GM12864 (cell line): ENCODE data around the gene PHF21A.
"Not testable (repeated sequence)": the region's sequence is repeated elsewhere in the genome, so short reads cannot be mapped to it uniquely, and the experiment has no call there.

Experiments used
- DNase-seq: peaks from one replicate; pipeline ENCODE4 v3.0.0-alpha.2; 2011; ENCODE audit warnings: low read depth
- H3K4me3 ChIP-seq: 2 replicates; pipeline ENCODE4 v1.5.1; 2011; ENCODE audit warnings: mild to moderate bottlenecking, low read depth, low read length, control low read depth
- CTCF ChIP-seq: IDR thresholded peaks from 2 replicates; pipeline ENCODE4 v1.5.1; 2011; ENCODE audit warnings: low read depth, mild to moderate bottlenecking, moderate library complexity, low read length, control low read depth, inconsistent platforms; ENCODE audit errors: missing control alignments

PHF21A gene

GRCh38 chr11:46121724-46122477, 647 bp upstream of the PHF21A start:
- peak; percentile 81 for DNase-seq
- no peak for TF ChIP-seq CTCF
- H3K4me3 ChIP-seq = peak overlapping the region; percentile 55

DNA sequence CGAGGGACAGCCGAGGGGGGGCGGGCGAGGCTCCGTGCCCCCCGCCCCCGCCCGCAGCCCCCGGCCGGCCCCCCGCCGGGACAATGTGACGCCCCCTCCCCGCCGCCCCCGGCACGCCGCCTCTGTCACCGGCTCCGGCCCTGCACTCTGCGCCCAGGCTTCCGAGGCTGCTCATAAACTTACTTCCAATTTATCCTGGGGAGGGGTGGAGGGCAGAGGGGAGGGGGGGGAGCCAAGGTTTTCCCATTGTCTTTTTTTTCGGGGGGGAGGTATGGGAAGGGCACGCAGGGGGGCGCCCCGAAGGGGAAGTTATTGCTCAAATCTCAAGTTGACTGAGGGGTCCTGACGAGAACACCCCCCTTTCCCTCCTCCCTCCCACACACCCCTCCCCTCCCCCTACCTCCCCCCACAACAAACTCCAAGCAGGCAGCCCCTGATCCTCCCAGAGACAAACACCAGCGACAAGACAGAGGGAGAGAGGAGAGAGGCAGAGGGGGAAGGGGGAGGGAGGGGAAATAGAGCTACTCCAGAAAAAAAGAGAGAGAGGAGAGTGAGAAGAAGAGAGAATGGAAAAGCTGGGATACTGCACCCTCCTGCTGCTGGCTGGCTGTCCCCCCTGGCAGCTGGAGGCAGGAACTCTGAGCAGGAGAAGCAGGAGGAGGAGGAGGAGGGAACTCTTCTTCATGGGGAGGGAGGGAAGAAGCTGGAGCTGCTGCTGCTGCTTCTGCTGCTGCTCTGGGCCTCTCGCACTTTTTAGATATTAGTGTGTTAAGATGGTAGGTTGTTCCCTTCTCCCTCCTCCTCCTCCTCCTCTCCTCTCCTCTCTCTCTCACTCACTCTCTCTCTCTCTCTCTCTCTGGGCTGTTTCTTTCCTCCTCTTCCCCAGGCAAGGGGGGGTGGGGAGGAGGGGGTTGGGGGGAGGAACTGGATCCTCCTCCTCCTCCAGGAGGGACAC, 631 bp downstream of the PHF21A start:
- peak; percentile 21 for DNase-seq
- TF ChIP-seq CTCF = no peak
- H3K4me3 ChIP-seq = peak overlapping the region; percentile 88

GRCh38 chr11:46119352-46120216, 1.7 kb downstream of the PHF21A start:
- DNase-seq = peak; percentile 44
- TF ChIP-seq CTCF = no peak
- H3K4me3 ChIP-seq = peak overlapping the region; percentile 88

GRCh38 chr11:46118702-46119351, 2.4 kb downstream of the PHF21A start:
- DNase-seq = no peak
- peak overlapping the region; percentile 88 for H3K4me3 ChIP-seq
- no peak for TF ChIP-seq CTCF

DNA sequence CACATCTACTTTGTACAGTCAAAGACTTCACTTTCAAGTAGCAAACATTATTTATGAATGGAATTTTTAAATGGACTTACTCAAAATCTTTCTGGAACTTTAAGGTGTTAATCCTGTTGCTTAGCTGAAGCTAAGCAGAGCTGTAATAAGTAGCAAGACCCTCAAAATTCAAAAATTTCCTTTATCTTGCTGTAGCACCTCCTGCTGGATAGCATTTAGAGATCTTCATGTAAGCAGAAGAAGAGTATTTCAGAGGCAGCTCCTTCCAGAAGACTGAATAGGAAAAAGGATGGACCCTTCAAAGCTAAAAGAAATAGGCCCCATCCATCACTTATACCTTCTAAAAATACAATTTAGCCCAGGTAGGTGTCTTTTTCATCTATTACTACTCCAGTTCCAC, 3.4 kb downstream of the PHF21A start:
- DNase-seq = no peak
- peak overlapping the region; percentile 25 for H3K4me3 ChIP-seq
- peak; percentile 33 for TF ChIP-seq CTCF

DNA sequence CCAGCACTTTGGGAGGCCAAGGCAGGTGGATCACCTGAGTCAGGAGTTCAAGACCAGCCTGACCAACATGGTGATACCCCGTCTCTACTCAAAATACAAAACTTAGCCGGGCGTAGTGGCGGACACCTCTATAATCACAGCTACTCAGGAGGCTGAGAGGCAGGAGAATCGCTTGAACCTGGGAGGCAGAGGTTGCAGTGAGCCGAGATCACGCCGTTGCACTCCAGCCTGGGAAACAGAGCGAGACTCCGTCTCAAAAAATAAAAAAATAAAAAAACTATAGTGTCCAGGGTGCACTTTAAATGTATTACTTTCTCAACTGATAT, 4.6 kb downstream of the PHF21A start:
- not testable (repeated sequence) for H3K4me3 ChIP-seq

More for the DNA sequence above, 4.6 kb downstream of the PHF21A start:
- not testable (repeated sequence) for DNase-seq
